HCT116 (cell line): ENCODE results near the gene CPNE9. TPM values are rescaled to one million over a fixed set of nuclear protein-coding genes. Genes with fewer than 3 reads are reported as not detected.

Source experiments
- ATAC-seq: fragments of 200-7000 bp; cut with Tn5 transposase; 2 replicates; pipeline ENCODE4 v1.9.1; 2020; ENCODE audit warnings: mild to moderate bottlenecking, moderate library complexity
- BruUV-seq: library from RNA; stranded (reverse); fragments of 400-500 nt; replicated peaks from 2 replicates; lab custom pipeline; 2021; lab: Mats Ljungman, UMichigan
- CTCF ChIA-PET: fragments of 300-600 bp; sonication (Branson Sonifier 250); formaldehyde crosslinking; loops from one replicate; lab custom pipeline; 2021; ENCODE audit warnings: antibody characterized with exemption; lab: Charles Lee
- POLR2A ChIA-PET: fragments of 300-600, 350-600 bp; sonication (Branson Sonifier 250); formaldehyde crosslinking; loops from one replicate; lab custom pipeline; 2021; ENCODE audit warnings: antibody characterized with exemption; lab: Charles Lee
- RAD21 ChIA-PET, 2 experiments: fragments of 300-600 bp; sonication (Branson Sonifier 250); formaldehyde crosslinking; loops; one replicate each; lab custom pipeline; 2023; ENCODE audit warnings: low total read pairs in 2 of 2; ENCODE audit not compliant: uncharacterized antibody in 2 of 2, unreplicated experiment in 2 of 2, low non-redundant PET in 1 of 2; lab: Charles Lee
- DNase-seq: peaks from one replicate; pipeline ENCODE4 v3.0.0-alpha.2; 2010; ENCODE audit warnings: low read depth, low spot score
- H2AFZ ChIP-seq: fragments of 200-600 bp; shearing (Covaris generic), sonication (generic); 2 replicates; pipeline ENCODE4 v1.6.1; 2017; ENCODE audit warnings: low read depth, mixed run types, mixed read lengths, antibody characterized with exemption, low read length; ENCODE audit not compliant: poor library complexity, severe bottlenecking
- H3K27ac ChIP-seq: 2 replicates; pipeline ENCODE4 v1.5.1; 2012; ENCODE audit warnings: low read depth, low read length
- H3K27me3 ChIP-seq: fragments of 200-600 bp; sonication (generic); 2 replicates; pipeline ENCODE4 v1.6.1; 2016; ENCODE audit warnings: mixed run types, low read length, mixed read lengths; ENCODE audit not compliant: insufficient read depth
- H3K36me3 ChIP-seq, 2 experiments: fragments of 200-500 bp in 1 of 2; fragments of 200-600 bp in 1 of 2; sonication (Bioruptor generic) in 1 of 2; sonication (generic) in 1 of 2; 2 replicates each; pipeline versions ENCODE4 v1.5.1 to v1.6.1; 2014 to 2016; ENCODE audit warnings: low read length in 2 of 2, inconsistent platforms in 1 of 2, mixed read lengths in 1 of 2, mixed run types in 1 of 2; ENCODE audit not compliant: insufficient read depth in 2 of 2, control insufficient read depth in 1 of 2
- H3K4me1 ChIP-seq, 2 experiments: fragments of 200-600 bp in 1 of 2; sonication (generic) in 1 of 2; 2 replicates each; pipeline versions ENCODE4 v1.5.1 to v1.6.1; 2012 to 2017; ENCODE audit warnings: low read length in 2 of 2, inconsistent platforms in 1 of 2, mild to moderate bottlenecking in 1 of 2, mixed read lengths in 1 of 2, mixed run types in 1 of 2, moderate library complexity in 1 of 2; ENCODE audit not compliant: insufficient read depth in 2 of 2, control insufficient read depth in 1 of 2
- H3K4me2 ChIP-seq: fragments of 200-600 bp; sonication (generic); 2 replicates; pipeline ENCODE4 v1.6.1; 2017; ENCODE audit warnings: mixed run types, low read length, mixed read lengths
- H3K4me3 ChIP-seq, 2 experiments: fragments of 200-600 bp in 1 of 2; sonication (generic) in 1 of 2; replicated peaks in 1 of 2; 2 replicates each; pipeline ENCODE4 v1.5.1; 2011 to 2016; ENCODE audit warnings: low read length in 2 of 2, control low read depth in 1 of 2, low read depth in 1 of 2, mild to moderate bottlenecking in 1 of 2, mixed read lengths in 1 of 2, mixed run types in 1 of 2
- H3K79me2 ChIP-seq: fragments of 200-600 bp; sonication (generic); 2 replicates; pipeline ENCODE4 v1.6.1; 2017; ENCODE audit warnings: mild to moderate bottlenecking, mixed run types, low read length, moderate library complexity, mixed read lengths; ENCODE audit not compliant: insufficient read depth
- H3K9ac ChIP-seq: fragments of 200-600 bp; sonication (generic); 2 replicates; pipeline ENCODE4 v1.6.1; 2016; ENCODE audit warnings: low read length, mixed read lengths
- H3K9me2 ChIP-seq: fragments of 200-600 bp; sonication (generic), shearing (Covaris generic); 2 replicates; pipeline ENCODE4 v1.6.1; 2017; ENCODE audit warnings: mixed run types, mild to moderate bottlenecking, moderate library complexity; ENCODE audit not compliant: insufficient read depth
- H3K9me3 ChIP-seq, 2 experiments: fragments of 200-500 bp in 1 of 2; fragments of 200-600 bp in 1 of 2; sonication (Bioruptor generic) in 1 of 2; sonication (generic) in 1 of 2; 2 replicates each; pipeline ENCODE4 v1.6.1; 2014 to 2017; ENCODE audit warnings: low read length in 2 of 2, mixed read lengths in 2 of 2, inconsistent platforms in 1 of 2, low read depth in 1 of 2, mild to moderate bottlenecking in 1 of 2, mixed run types in 1 of 2, moderate library complexity in 1 of 2; ENCODE audit not compliant: control insufficient read depth in 1 of 2, insufficient read depth in 1 of 2
- H4K20me1 ChIP-seq: fragments of 200-600 bp; sonication (generic), shearing (Covaris generic); 2 replicates; pipeline ENCODE4 v1.6.1; 2017; ENCODE audit warnings: mixed run types, mild to moderate bottlenecking, moderate library complexity; ENCODE audit not compliant: insufficient read depth
- ATF3 ChIP-seq: IDR thresholded peaks from 2 replicates; pipeline ENCODE4 v1.6.1; 2012
- CEBPB ChIP-seq: IDR thresholded peaks from 2 replicates; pipeline ENCODE4 v1.6.1; 2012; ENCODE audit warnings: low read depth
- ELF1 ChIP-seq: IDR thresholded peaks from 2 replicates; pipeline ENCODE4 v1.6.1; 2012; ENCODE audit warnings: low read depth, borderline replicate concordance
- EZH2phosphoT487 ChIP-seq: fragments of 200-600 bp; IDR thresholded peaks from 2 replicates; pipeline ENCODE4 v1.6.1; 2018; ENCODE audit warnings: antibody characterized with exemption, borderline replicate concordance
- FOSL1 ChIP-seq: IDR thresholded peaks from 2 replicates; pipeline ENCODE4 v1.6.1; 2012; ENCODE audit warnings: low read depth
- JUND ChIP-seq: IDR thresholded peaks from 2 replicates; pipeline ENCODE4 v1.6.1; 2012
- MAX ChIP-seq: IDR thresholded peaks from 2 replicates; pipeline ENCODE4 v1.6.1; 2012
- SIN3A ChIP-seq: IDR thresholded peaks from 2 replicates; pipeline ENCODE4 v1.6.1; 2012; ENCODE audit warnings: low read depth
- TCF7L2 ChIP-seq: IDR thresholded peaks from 2 replicates; pipeline ENCODE4 v1.7.0; 2011; ENCODE audit warnings: borderline replicate concordance, inconsistent platforms; ENCODE audit not compliant: insufficient read depth, insufficient read length; ENCODE audit errors: extremely low read depth
- ZBTB33 ChIP-seq: IDR thresholded peaks from 2 replicates; pipeline ENCODE4 v1.6.1; 2011; ENCODE audit warnings: mild to moderate bottlenecking, low read length, moderate library complexity; ENCODE audit not compliant: insufficient replicate concordance; ENCODE audit errors: extremely low read depth
- ZNF274 ChIP-seq: fragments of 200-500 bp; sonication (Bioruptor generic); IDR thresholded peaks from 2 replicates; pipeline ENCODE4 v1.6.1; 2014; ENCODE audit warnings: mild to moderate bottlenecking, low read depth, low read length, inconsistent platforms
- intact Hi-C: fragments of 100-400 bp; cut with micrococcal nuclease; formaldehyde crosslinking; loops from 2 replicates; pipeline ENCODE4 v1.10.0; 2022
- total RNA-seq: library from RNA; stranded (reverse); gene quantifications from one replicate; pipeline ENCODE4 v1.2.1, GENCODE V29; 2021; ENCODE audit not compliant: unreplicated experiment

The CPNE9 gene
- total RNA-seq, 1 experiment from 2014 or later, result 0.98 TPM

GRCh38 chr3:9666704-9667445 is 36.8 kb upstream of the CPNE9 start:
- Histone ChIP-seq H3K27ac (no peak overlapping the region), H3K9me3 (no peaks in the 10 kb centered on the region), H3K4me3 (no peak overlapping the region), H3K9me2 (no peaks in the 10 kb centered on the region), H2AFZ (no peak overlapping the region), H3K79me2 (no peaks in the 10 kb centered on the region), H3K36me3 (peaks cover 10 to 38% of the 10 kb centered on the region in 2 experiments; a peak in 2 of 4 replicates), H3K4me2 (no peak overlapping the region), H3K27me3 (no peaks in the 10 kb centered on the region), H4K20me1 (no peaks in the 10 kb centered on the region), H3K4me1 (no peaks in the 10 kb centered on the region), H3K9ac (no peak overlapping the region)
- TF ChIP-seq FOSL1 (no peak), ZBTB33 (no peak), ATF3 (no peak), ZNF274 (no peak), TCF7L2 (no peak), ELF1 (no peak), EZH2phosphoT487 (no peak), SIN3A (no peak), MAX (no peak), CEBPB (no peak), JUND (no peak)
- BruUV-seq, result no TSS peak
- ATAC-seq (no peak), DNase-seq (no peak)
- intact Hi-C loops, result no loop called here
- CTCF ChIA-PET, result no interaction called here
- RAD21 ChIA-PET, result no interaction called here
- POLR2A ChIA-PET, result no interaction called here
